GF-D8 (cell line): ENCODE data around the gene GFOD1.

Experiments used
- DNase-seq: peaks from one replicate; lab custom pipeline; 2025; lab: John Stamatoyannopoulos, UW

The GFOD1 gene

GRCh38 chr6:13375360-13375878, 112.0 kb downstream of the GFOD1 start:
- DNase-seq: no peak

DNA sequence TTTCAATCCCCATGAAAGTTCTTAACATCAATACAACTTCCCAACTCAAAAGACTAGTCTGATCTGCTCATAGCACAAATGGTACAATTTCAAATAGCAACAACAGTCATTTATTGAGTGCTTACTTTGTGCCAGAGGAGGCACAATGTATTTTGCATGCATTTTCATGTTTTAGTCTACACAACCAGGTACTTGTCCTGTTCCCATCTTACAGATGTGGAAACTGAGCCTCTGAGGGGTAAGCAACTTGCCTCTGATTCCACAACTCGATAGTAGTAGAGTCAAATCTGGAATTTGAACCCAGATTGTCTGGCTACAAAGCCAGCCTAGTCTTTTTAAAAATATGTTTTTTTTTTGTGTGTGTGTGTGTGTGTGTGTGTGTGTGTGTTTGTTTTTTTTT, 113.5 kb downstream of the GFOD1 start:
- DNase-seq: no peak

GRCh38 chr6:13373488-13373886, 113.9 kb downstream of the GFOD1 start:
- DNase-seq: no peak

DNA sequence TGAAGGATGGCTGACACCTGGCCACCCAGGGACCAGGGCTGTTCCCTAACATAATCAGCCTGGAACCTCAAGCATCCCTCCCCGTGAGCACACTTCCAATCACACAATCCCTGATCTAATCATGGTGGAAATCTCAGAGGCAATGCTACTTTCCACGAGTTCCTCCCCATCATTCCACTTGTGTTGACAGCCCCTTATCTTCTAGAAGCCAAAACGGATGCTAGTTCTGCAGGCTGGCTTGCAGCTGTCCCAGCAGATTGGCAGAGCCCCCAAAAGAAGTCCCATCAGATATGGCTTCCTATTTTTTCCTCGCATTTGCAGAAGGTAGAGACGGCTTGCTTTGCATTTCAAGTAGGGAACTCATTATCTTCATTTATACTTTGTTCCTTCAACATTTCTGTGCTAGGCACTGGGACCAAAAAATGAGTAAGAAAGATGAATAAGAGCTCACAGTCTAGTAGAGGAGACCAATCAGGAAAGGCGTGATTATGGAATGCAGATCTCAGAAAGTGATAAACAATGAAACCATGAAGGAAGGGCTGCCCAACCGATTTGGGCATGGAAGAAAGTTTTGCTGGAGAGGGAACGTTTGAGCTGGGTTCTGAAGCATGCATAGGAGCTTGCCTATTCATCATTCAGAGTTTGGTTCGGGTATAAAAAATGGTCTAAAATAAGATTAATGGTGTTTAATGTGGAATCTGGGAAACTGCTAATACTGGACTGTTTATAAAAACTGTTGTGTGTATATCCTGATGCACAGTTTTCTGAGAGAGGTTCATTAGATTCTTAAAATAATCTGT, 114.5 kb downstream of the GFOD1 start:
- no peak for DNase-seq

DNA sequence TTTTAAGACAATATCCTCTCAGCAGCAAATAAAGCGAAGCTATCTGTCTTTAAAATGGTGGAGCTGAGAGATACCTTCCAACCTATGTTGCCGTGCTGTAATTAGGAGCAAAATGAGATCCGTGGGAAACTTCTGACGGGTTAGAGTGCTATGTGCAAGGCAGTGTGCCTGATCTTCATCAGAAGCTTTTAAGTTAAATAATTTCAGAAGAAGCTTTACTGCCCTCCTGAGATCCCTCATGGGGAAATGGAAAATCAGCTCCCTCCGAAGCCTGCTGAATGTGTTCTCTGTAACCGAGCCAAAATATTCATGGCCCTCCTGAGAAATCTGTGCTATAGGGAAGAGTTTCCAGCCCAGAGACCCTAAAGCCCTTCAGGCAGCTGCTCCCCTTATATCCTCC, 115.3 kb downstream of the GFOD1 start:
- DNase-seq: no peak

DNA sequence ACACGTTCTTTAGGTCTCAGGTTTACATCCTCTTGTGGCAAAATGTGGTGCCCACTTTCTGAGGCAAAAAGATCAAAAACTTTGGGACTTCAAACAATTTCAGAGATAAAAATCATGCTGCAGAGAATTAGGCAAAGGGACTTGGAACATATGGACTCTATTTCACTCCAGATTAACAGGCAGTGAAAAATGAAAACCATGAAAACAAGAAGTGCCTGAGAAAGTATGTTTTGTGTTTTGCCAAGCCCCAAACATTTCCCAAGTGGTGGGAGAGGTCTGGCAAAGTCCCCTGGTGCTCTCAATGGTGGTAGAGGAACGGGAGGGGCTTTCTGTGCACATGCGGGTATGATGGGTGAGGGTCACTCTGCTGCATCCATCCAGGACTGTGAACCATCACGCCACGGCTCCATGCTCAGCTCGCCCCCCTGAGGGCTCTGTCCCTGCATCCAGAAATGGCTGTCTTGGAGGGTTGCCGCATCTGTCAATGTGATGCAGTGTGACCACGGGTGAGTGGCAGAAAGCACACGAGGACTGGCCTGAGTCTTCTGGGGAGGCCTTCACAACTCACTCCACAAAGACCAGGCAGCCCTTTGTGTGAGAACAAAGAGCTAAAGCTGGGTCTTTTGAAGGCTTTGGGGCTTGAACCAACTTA, 115.9 kb downstream of the GFOD1 start:
- no peak for DNase-seq

- no peak for DNase-seq
Observed at GRCh38 chr6:13370623-13371022, 116.8 kb downstream of the GFOD1 start.

DNA sequence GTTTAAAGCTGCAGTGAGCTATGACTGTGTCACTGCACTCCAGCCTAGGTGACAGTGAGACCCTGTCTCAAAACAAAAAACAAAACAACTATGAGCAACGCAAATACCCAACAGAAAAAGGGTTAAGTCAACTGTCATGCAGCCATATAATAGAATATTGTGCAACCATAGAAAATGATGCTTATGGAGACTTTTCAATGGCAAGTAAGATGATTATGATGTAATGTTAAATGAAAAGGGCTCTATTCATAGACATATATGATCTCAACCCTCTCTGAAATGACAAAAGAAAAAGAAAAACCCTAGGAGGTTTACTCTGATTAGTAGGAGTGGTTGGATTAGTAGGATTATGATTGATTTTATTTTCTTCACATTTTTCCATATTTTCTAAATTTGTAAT, 117.8 kb downstream of the GFOD1 start:
- no peak for DNase-seq

- DNase-seq: no peak
Observed at GRCh38 chr6:13368731-13369115, 118.7 kb downstream of the GFOD1 start.

- DNase-seq: no peak
Observed at GRCh38 chr6:13368079-13368730, 119.2 kb downstream of the GFOD1 start.

- DNase-seq: no peak
Observed at GRCh38 chr6:13367396-13367795, 120.0 kb downstream of the GFOD1 start.

GRCh38 chr6:13365320-13365719, 122.1 kb downstream of the GFOD1 start:
- DNase-seq: no peak

GRCh38 chr6:13364842-13365241, 122.6 kb downstream of the GFOD1 start:
- no peak for DNase-seq

DNA sequence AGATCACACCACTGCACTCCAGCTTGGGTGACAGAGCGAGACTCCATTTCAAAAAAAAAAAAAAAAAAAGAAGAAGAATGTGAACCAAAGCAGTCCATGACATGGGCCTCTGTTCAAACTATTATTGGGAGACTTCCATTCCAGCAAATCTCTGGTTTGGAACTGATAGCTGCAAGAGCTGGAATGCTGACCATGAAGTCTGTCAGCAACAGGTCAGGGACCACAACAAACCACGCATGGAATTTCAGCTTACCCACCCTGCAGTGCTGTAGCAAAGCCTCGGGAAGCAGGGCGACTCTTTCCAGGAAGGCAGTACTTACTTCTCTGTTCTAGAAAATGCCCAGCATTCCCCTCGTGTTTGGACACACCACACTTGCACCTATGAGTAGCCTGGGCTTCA, 125.0 kb downstream of the GFOD1 start:
- no peak for DNase-seq

DNA sequence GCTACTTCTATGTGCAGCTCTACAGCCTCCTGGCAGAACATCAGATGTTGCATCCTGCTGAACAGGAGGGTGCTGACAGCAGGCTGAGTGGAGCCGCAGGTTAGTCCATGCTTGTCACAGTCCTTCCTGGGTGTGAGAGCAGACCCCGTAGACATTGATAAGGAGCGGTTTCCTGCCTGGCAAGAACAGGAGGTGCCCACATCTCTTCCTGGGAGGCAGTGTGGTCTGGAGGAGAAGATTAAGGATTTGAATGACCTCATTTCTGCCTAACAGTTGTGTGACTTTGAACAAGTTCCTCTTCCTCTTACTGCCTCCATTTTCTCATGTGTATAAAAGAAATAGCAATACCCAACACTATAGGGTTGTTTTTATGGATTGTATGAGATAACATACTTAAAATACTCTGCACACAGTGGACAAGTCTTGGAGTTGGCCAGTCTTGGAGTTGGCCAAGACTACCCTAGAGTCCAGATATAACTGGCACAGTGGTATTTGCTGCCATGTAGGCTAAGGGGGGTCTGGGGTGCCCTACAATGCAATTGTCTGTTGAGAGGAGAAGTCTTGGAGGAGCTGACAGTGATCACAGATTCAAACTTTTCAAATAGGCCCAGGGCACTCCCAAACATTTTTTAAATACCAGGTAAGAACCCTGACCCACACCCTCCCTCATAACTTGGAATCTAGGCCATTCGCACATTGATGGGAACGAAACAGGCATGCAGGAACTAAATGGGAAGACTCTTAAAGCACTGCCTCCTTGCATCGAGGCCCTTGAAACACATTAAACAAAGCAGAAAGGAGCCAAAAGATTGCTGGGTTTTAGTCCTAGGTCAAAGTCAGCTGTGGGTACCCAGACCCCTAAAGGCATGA, 126.5 kb downstream of the GFOD1 start:
- DNase-seq: peak; percentile 91

- no peak for DNase-seq
Observed at GRCh38 chr6:13359287-13359686, 128.1 kb downstream of the GFOD1 start.

DNA sequence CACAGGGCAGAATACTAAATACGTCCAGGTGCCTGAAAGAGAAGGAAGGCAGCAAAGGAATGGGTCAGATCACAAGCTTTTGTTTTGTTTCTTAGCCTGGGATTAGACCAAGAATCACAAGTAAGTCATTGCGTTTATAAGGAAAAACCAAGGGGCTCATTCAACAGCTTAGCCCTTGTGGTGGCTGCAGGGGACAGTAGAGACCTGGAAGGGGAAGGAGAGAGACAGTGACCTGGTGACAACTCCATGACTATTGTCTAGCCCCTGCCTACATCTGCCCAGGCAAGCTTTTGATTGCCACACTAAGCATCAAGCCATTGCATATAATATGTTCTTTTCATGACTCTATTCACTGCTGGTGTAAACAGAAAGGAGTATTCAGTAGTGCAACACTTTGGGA, 128.9 kb downstream of the GFOD1 start:
- DNase-seq: no peak

- no peak for DNase-seq
Observed at GRCh38 chr6:13357551-13358075, 129.8 kb downstream of the GFOD1 start.

- no peak for DNase-seq
Observed at GRCh38 chr6:13355999-13356785, 131.2 kb downstream of the GFOD1 start.

DNA sequence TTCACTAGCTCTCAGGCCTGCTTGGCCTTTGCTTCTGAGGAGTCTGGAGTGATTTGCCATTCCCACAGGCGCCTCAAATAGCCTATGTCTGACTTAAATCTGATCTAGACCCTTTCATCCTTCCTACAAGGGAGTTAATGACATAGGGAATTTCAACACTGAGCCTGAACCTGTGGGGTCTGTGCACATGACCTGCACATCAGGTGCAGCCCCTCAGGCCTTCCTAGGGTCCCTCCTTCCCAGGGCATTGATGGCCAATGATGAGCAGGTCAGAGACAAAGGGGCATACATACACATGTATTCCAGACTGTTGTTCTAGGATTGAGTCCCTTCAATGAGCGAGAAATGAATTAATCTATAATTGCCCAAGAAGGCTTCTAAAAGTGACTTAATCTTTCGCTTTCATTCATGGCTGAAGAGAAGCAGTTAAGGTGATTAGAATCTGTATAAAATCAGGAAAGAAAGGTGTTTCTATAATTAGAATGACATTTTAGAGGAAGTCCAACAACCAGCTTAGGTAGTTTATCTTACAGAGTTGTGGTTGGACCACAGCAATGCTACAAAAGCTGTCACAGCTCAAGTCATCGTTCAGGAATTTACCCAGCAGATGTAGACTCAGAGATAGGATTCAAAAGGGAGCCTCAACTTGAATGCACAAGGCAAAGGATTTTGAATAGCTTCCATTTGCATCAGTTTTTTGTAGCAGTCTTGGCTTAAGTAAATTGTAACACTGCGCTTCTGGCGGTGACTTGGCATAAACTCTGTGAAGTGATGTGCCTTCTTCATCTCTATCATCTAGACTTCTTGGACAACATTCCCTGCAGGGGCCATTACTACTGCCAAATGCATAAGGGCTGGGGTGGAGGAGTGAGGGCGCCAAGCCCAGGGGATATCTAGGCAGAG, 132.1 kb downstream of the GFOD1 start:
- peak; percentile 72 for DNase-seq
